Left cardiac atrium (tissue), 4 donors: Measurements from ENCODE around the gene CFAP157. TPM values are rescaled to one million over a fixed set of nuclear protein-coding genes. Genes with fewer than 3 reads are reported as not detected.
"Not testable (repeated sequence)": the region's sequence is repeated elsewhere in the genome, so short reads cannot be mapped to it uniquely, and the experiment has no call there.

Experiments used
- ATAC-seq, 2 donors: fragments of 200-7000 bp; cut with Tn5 transposase; one replicate each; pipeline ENCODE4 v1.9.1; 2020; ENCODE audit warnings: mild to moderate bottlenecking in 2 of 2, moderate library complexity in 2 of 2
- DNase-seq: peaks from one replicate; pipeline ENCODE4 v3.0.0-alpha.2; 2020
- intact Hi-C, 2 donors: fragments of 100-400 bp; cut with DNase I; formaldehyde crosslinking; loops; one replicate each; pipeline versions ENCODE4 v1.14.1 to v1.15.1; 2022 to 2023
- total RNA-seq, 2 donors: library from RNA; stranded (reverse); fragmentation: NEBNext Ultra II Directional; extraction: Animal tissue kit (Norgen Biotek cat#: 25700); gene quantifications; one replicate each; pipeline ENCODE4 v1.2.1, GENCODE V29; 2021
- donor health status: DM: no; HTN: yes; CAD: no.
- donor health status: DM: no; HTN: yes; CAD: no; lungs with severe emphysema.
- donor health status: DM: yes; HTN: yes; CAD: no.
- donor health status: Dilated cardiomyopathy.

CFAP157 gene
- total RNA-seq, 2 donors from 2014 or later = not detected

DNA sequence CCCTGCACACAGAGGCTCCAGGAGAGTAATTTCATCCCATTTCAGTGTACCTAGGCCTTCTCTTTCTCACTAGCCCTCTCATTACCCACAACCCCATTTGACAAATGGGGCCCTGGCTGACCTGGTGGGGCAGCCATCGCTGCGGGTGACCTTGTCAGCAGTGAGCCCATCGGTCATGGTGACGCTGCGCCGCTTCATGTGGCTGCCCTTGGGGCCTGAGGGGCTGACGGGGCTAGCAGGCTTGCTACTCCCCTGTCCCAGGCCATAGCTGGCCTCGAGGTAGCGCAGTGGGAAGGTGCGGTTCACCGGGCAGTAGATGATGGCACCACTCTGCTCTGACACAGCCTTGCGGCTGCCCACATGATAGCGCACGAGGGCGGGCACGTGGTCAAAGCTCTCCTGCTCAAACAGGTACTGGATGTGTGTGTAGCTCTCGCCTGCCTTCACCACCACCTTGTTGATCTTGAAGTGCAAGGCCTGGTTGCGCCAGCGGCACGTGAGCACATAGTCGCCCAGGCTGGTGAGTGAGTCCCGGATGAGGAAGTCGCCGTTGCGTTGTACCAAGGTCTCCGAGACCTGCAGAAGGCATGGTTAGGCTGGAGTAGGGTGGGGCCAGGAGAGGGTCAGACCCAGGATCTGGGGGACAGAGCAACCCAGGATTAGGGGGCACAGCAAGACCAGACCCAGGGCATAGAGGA, 42.5 kb downstream of the CFAP157 start:
- ATAC-seq = no peak
- no peak for DNase-seq
- intact Hi-C loops = no loop called here

DNA sequence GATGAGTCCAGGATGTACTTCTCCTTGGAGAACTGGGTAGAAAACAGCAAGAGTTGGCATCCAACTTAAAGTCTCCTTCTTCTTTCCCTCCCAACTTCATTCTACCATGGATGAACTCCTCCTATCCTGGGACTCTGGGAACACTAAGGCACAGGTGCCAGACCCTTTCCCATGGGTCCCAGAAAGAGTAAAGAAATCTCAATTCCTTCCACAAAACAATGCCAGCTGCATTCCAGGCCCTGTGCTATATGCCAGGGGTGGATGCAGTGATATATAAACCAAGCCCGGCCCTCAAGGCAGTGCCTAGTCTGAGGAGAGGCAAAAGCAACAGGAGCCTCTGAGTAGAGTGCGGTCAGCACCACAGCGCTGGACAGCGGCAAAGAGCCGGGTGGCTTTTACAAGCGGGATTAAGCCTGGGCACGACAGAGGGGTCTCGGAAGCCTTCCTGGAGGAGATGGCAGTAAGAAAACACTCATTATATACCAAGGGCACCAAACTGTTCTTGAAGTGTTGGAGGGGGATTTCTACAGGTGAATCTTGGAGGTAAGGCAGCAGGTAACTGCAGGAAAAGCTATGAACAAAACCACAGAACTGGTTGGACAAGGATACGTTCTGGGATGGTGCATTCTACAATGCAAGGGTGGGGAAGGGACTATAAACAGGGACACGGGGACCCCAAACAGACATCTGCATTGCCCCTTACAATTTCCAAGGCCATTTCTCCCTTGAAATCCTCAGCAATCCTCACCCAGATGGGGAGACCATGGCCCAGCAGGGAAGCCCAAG, 44.7 kb downstream of the CFAP157 start:
- intact Hi-C loops = no loop called here
- DNase-seq (no peak), ATAC-seq (peak in 1 of 2 donors; percentile 13)

DNA sequence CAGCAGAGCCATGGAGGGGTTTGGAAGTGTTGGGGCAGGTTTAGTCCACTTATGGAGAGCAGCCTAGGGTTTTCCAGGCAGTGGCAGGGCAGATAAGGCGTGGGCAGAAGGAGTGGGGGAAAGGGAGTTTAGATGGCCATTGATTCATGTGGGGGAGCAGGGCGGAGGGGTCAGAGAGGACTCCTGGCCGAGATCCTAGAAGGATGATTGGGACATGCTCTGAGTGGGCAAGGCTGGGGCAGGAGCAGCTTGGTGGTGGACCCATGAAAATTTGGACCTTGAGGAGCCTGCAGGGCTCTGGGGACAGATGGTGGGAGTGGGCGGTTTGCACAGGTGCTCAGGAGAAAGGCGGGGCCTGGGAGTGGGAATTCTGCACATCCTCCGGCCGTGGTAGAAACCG, 46.4 kb downstream of the CFAP157 start:
- ATAC-seq (no peak), DNase-seq (no peak)
- intact Hi-C loops = no loop called here

DNA sequence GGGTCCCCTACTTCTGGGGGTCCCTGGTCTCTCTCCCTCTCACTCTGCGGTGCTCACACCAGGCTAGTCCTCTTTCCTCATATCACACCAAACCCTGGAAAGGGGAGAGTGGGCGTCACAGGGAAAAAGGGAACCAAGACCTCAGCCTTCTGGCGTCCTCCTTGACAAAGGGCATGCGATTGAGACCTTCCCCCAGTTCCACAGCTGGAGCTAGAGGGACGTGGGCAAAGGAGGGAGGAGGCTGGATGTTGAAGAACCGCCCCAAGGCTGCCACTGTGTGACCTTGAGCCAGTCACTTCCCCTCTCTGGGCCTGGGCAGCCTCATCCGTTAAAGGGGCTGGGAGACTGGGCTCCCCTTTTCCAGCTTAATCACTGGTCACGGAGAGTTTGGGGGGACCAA, 46.8 kb downstream of the CFAP157 start:
- no peak for ATAC-seq
- intact Hi-C loops = no loop called here

DNA sequence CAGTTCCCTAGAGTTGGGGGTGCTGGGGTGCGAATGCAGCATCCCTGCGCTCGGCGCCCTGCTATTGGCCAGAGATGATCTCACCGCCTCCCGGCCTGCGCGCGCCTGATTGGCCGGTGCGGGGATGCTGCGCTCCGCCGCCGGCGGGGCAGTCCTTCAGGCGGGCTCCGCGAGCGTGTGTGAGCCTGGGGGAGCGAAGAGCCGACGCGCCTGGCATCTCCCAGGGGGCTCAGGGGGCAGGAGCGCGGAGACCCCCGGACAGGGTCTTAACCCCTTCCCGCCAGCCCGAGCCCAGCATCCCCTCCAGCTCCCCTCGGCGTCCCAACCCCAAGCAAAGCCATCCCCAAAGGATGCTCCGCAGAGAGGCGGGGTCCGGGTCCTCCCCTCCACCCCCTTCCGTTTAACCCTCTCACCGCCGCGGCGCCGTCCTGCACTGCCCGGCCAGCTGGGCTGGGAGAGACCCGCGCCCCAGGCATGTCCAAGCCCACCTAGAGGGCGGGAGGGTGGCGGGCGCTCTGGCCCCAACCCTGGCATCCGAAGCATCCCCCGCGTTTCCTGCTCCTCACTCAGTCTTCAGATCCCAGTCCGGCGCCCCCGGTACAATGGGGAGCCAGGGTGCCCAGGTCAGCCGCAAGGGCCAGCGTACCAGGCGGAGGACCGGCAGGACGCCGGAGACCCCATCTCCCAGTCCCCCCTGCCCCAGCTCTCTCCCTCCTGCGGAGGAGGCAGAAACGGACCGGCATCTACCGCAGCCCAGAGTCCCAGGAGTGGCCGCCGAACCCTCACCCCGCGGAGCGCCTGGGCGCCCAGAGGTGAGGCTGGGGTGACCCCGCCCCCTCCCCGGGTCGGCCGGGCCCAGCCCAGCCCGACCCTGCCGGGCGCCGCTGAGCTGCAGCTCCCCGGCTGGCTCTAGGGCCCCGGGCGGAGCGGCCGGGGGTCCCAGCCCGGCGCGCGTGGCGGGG, 47.6 kb downstream of the CFAP157 start:
- ATAC-seq (peak in 1 of 2 donors; percentile 55), DNase-seq (no peak)
- intact Hi-C loops = no loop called here

More for the DNA sequence above, 46.8 kb downstream of the CFAP157 start:
- no peak for DNase-seq

DNA sequence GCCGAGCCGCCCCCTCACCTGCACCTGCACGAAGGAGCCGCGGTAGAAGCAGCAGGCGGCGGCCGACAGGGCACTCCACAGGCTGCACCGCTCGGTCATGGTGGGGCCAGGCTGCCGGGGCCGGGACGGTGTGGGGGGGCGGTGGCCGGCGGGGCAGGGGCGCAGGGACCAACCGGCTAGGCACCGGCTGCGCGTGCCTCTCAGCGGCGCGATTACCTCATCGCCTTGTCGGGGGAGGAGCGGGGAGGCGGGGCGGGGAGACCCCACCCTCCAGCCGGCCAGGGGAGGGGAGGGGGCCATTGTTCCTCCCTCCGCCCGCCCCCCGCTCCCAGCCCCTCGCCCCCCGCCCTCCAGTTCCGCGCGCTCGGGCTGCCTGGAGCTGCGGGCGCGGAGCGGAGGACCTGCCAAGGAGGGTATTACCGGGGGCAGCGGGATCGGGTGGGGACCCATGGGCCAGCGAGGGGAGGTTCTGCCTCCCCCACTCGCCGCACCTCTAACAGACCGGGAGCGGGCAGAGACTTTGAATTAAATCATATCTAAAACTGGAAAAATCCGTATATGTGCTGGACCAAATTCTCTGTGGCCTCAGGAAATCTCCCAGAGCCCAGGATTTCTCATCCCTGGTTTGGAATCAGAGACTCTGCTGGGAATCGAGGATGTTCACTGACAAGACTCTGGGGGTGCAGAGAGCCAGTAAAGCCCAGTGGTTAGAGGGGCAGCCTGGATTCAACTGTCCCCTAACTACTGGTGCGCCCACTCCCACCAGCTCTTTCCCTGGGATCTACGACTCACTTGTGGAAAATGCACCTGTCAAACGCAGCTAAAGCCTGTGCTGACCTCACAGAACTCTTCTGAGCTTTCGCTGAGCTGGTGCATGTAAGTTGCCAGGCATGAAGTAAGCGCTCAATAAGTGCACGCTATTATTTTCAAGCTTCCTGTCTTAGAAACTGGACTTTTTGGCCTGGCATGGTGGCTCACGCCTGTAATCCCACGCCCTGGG, 48.6 kb downstream of the CFAP157 start:
- ATAC-seq (peak; percentile 40 to 46), DNase-seq (no peak)
- intact Hi-C loops = no loop called here

DNA sequence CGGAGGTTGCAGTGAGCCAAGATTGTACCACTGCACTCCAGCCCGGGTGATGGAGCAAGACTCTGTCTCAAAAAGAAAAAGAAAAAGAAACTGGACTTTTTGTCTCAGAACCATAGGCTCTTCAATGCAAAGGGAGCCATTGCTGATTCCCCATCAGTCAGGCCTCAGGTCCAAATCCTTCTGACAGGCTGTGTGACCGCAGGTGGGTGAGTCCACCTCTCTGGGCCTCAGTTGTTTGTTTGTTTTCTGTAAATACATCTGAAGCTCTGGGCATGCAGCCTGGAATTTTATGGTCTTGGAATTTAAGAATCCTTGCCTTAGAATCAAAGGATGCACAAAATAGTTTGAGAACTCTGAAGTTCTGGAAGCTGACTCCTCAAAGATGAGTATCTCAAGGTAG, 49.4 kb downstream of the CFAP157 start:
- no peak for DNase-seq
- no peak for ATAC-seq
- intact Hi-C loops = no loop called here

DNA sequence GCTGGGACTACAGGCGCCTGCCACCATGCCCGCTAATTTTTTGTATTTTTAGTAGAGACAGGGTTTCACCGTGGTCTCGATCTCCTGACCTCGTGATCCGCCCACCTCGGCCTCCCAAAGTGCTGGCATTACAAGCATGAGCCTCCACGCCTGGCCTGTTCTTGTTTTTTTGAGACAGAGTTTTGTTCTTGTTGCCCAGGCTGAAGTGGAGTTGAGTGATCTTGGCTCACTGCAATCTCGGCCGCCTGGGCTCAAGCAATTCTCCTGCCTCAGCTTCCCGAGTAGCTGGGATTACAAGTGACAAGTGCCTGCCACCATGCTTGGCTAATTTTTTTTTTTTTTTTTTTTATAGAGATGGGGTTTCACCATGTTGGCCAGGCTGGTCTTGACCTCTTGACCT, 50.0 kb downstream of the CFAP157 start:
- ATAC-seq, intact Hi-C loops, DNase-seq: not testable (repeated sequence)

DNA sequence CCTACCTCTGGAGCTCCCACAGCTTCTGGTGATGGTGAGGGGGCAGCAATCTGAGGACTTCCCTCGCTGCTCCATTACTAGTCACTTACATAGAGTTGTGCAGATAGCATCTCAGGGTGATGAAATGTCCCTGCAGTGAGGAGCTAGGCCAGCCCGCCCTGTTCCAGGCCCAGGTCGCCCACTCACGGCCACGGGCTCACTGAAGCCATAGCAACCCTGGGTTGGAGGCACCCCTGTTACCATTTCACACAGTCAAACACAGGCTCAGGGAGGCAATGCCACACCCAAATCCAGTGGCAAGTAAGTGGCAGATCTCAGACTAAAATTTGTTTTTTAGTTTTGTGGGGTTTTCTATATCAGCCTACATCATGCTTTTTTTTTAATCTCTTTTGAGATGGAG, 52.1 kb downstream of the CFAP157 start:
- intact Hi-C loops = no loop called here
- ATAC-seq = no peak
- no peak for DNase-seq

DNA sequence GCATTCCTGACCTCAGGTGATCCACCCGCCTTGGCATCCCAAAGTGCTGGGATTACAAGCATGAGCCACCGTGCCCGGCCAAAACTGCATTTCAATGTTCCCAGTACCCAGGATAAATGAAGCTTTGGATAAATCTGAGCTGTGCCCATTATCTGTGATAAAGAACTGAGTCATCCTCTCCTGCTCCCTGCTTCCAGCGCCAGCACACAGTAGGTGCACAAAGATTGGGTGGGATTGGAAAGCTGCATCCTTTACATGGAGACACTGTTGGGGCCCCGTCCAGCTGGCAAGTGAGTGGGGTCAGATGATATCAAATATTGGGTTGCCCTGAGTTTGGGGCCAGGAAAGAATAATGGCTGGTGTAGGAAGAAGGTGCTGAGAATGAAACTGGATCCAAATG, 54.3 kb downstream of the CFAP157 start:
- no peak for DNase-seq
- ATAC-seq = no peak
- intact Hi-C loops = no loop called here

DNA sequence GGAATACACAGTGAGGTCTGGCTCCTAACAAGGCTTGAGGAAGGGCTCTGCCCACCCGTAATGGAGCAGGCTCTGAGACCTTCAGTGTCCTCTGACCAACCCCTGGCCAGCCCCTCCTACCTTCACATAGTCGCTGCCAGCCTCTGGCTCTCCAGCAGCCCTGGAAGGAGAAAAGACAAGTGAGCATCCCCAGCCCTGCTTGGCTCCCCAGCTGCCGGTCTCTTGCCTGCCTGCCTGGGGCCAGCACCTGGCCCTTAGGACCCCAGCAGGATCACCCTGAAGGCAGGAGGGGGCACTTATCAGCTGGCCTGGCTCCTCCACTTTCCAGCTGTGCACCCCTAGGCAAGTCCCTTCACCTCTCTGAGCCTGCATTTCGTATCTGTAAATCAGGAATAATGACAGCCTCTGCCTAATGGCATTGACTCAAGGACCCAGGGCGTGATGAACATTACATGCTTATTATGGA, 54.7 kb downstream of the CFAP157 start:
- peak in 1 of 2 donors; percentile 16 for ATAC-seq
- intact Hi-C loops = no loop called here
- no peak for DNase-seq

DNA sequence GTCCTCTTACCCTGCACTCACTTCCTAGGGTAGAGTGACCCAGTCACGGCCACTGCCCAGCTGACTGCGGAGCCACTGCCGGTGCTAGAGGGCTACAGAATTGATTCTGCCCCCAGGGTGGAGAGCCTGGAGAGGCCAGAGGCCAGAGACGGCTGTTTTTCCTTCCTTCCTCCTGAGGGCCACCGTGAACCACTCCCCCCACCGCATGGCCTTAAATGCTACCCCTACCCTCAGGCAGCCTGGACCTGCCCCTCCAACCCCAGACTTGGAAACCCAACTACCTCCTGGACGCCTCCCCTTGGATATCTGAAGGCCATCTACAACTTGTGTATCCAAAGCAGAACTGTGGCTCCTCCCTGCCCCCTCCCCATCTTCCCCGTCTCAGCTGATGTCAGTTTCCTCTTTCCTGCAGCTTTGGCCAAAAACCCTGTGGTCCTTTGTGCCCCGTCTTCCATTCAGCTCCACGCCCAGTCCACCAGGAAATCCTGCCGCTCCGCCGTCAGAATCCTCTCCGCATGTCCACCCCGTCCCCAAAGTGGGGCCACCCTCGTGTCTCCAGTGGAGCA, 55.4 kb downstream of the CFAP157 start:
- DNase-seq (peak; percentile 84), ATAC-seq (peak; percentile 72 to 78)
- intact Hi-C loops = no loop called here

DNA sequence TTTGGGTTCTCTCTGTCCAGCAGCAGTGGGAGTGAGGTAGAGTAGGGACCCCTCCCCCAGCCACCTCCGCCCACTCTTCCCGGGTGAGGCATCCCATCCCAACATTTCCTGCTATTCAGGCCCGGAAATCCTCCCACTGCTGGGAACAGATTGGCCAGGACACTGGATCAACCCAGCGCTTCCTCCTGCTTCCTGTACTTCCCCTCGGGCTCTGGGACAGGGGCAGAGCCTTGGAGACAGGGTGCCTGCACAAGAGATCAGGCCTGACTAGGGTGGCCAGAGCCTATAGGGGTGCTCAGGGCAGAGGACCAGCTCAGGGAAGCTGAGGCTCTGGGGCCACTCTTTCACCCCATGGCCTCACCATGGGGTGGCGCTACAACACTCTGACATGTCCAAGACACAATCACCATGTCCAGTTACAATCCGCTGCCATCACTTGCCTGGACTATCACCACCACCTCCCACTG, 57.2 kb downstream of the CFAP157 start:
- intact Hi-C loops = no loop called here
- DNase-seq (peak; percentile 80), ATAC-seq (peak; percentile 65 to 71)

DNA sequence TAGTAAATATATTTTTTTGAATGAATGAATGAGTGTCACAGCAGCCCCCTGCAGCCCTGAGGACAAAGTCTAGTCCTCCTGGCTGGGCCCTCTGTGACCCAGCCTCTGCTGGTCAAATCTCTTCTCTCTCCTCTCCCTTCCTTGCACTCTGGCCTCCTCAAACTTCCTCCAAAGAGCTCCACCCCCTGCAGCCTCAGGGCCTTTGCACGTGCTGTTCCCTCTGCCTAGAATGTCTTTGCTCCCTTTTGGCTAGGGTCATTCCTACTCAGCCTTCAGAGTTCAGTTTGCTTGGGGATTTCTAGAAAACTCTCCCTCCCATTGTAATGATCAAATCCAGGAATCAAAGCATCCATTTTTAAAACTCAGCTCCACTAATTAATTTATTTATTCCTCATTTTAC, 58.6 kb downstream of the CFAP157 start:
- DNase-seq (no peak), ATAC-seq (no peak)
- intact Hi-C loops = no loop called here
